GM12872 (cell line): Measurements from ENCODE around the gene CCDC181.

ENCODE experiments used
- TF ChIP-seq, protein P1 (sequence below): IDR thresholded peaks from 3 replicates; pipeline ENCODE4 v1.5.1; 2011; ENCODE audit warnings: low read depth, mild to moderate bottlenecking, low read length, moderate library complexity; ENCODE audit not compliant: insufficient read depth

CCDC181 gene

GRCh38 chr1:169346036-169346589 lies 81.2 kb downstream of the CCDC181 start:
- TF ChIP-seq, protein P1, sequence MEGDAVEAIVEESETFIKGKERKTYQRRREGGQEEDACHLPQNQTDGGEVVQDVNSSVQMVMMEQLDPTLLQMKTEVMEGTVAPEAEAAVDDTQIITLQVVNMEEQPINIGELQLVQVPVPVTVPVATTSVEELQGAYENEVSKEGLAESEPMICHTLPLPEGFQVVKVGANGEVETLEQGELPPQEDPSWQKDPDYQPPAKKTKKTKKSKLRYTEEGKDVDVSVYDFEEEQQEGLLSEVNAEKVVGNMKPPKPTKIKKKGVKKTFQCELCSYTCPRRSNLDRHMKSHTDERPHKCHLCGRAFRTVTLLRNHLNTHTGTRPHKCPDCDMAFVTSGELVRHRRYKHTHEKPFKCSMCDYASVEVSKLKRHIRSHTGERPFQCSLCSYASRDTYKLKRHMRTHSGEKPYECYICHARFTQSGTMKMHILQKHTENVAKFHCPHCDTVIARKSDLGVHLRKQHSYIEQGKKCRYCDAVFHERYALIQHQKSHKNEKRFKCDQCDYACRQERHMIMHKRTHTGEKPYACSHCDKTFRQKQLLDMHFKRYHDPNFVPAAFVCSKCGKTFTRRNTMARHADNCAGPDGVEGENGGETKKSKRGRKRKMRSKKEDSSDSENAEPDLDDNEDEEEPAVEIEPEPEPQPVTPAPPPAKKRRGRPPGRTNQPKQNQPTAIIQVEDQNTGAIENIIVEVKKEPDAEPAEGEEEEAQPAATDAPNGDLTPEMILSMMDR: no peak

DNA sequence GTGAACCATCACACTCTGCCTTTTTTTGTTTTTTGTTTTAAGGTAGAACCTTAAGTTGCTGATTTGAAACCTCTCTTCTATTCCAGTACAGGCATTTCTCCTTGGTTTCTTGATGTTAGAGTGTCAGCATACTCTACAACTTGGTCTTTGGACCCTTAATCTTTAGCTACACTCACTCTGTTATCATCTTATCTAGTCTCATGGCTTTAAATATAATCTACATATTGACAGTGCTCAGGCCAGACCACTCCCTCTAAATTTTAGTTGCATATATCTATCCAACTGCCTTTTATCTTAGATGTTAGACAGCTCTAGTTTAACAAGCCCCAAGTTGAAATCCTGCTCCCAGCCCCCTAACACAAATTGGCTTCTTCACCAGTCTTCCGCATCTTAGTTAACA lies 81.8 kb downstream of the CCDC181 start:
- TF ChIP-seq, protein P1: no peak
